Activated CD4-positive, alpha-beta T cell treated with anti-CD3 and anti-CD28 coated beads, Interleukin-2, Interleukin-4, amounts not matched to agents 100 ng/mL and 50 ng/mL, durations not matched to agents 16 hours and 8 hours (primary cell): ENCODE measurements around the gene DVL2.

Experiments
- DNase-seq: peaks from one replicate; pipeline ENCODE4 v3.0.0-alpha.2; 2020; ENCODE audit warnings: low spot score

DVL2 gene

DNA sequence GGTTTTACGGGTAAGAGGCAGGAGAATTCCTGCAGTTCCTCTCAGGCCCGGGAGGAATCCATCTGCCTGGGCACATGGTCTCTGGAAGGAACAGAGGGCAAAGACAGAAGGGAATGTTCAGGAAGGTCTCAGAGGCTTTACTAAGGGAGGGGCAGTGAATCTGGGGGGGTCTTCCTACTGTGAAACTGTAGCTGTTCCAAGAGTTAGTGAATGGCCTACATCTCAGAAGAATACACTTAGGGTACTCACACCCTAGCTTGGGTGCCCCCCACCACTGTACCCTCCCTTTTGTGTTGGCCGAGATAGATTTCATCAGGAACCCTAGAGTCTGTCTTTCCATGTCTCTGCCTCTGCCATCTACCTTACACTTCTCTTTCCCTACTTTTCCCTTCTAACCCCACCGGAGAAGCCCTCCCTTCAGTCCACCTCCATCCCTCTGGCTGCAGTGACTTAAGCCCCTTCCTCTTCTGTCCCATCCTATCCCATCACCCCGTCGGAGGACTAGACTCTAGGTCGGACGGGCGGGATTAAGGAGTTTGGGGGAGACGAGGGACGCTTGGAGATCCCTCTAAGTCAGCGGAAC is 15.0 kb downstream of the DVL2 start:
- no peak for DNase-seq

DNA sequence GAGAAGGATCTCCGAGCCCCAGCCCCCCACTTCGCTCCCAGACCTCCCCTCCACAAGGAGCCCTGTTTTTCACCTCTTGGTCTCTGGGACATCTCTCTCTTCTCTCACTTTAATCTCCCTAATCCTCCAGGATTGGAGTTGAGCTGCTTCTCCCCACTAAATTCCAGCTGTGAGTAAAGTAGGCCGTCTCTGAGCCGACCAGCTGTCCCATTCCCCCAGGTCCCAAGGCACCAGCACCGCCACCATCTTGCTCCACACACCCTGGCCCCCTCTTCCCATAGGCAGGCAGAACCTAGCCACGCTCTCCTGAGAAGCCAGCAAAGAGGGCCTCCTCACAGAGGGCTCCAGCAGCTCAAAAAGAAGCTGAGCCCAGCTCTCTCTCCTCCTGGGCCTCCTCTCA is 15.6 kb downstream of the DVL2 start:
- no peak for DNase-seq

DNA sequence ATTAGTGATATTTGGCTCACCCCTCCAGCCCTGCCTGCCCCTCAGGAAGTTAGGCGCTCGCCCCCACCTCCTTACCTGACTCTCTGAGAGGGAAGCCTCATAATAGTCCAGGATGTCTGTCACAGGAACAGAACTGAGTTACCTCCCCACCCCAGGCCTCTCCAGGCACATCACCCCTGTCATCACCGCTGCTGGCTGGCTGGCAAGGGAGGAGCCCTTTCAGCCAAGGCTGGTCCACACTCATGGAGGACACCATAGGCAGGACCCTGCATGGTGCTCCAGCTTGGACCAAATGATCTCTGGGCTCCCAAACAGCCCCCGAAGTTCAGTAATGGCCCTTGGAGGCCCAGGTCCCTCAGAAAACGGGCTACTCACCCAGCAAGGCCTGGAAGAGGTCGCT is 16.2 kb downstream of the DVL2 start:
- no peak for DNase-seq

DNA sequence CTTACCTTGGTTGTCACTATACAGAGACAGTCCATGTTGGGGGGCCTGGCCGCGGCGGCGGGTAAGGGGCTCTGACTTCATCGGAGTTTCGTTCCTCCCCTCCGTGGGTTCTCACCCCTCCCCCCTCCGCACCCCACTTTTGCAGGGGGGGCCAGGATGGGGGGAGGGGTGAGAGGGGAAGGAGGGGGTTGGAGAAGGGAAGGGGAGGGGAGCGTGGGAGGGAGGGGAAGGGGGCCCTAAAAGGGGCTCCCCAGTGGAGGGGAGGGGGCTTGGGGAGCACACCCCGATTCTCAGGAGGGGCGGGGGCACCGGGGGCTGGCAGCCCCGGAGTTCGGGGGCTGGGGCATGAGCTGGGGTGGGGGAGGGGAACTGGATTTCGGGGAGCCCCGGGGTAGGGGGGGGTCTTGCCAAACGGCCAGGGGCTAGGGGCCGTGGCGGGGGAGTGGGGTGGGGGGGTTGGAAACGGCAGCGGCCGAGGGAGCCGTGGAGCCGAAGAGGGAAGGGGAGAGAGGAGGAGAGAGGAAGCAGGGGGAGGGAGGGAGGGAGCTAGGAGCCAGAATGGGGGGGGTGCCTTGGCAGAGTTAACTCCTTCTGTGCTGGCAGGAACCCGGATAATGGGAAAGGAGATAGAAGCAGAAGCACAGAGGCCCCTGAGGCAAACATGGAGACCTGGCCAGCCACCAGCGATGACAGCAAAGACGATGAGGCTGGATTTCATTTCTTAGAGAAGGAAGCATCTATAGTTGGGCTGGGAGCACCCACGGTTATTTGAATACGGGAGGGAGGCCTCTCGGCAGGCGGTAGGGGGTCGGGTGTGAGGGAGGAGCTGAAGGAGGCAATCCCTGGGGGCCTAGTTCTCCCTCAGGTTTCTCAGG is 17.0 kb downstream of the DVL2 start:
- no peak for DNase-seq

DNA sequence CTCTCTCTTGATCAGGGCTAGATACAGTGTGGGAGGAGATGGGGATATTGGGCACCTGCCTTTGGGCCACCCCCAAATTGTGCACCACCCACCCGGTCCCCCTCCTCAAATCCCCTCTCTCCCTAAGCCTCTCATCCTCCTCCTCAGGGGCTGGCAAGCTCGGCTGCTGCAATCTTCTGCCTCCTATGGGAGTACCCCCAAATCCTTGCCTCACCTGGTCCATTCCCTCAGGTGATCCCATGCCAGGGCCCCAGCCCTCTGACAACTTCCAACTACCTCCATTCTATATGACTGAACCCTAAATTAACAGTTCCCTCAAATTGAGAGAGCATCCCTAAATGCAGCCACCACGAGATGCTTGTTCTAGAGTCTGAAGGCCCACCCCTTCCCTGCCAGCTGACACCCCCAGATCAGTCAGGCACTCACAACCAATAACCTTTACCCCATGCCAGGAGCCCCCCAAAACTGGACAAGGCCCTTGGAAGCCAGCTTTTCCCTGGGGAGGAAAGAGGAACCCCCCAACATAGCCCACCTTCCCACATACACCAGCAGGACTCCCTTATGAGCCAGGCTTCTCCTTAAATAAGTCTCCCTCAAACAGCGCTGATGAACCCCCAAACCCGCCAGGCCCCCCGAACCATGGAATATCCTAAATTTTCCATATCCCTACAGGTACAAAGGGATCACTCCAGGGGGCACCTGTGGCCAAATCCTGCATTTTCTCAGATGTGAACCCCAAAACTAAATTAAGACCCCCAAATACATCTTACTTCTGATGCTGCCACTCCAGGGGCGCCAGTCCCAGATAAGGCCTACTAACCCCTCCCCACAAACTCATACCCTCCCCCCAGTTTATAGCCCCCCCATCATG is 17.8 kb downstream of the DVL2 start:
- DNase-seq: no peak

DNA sequence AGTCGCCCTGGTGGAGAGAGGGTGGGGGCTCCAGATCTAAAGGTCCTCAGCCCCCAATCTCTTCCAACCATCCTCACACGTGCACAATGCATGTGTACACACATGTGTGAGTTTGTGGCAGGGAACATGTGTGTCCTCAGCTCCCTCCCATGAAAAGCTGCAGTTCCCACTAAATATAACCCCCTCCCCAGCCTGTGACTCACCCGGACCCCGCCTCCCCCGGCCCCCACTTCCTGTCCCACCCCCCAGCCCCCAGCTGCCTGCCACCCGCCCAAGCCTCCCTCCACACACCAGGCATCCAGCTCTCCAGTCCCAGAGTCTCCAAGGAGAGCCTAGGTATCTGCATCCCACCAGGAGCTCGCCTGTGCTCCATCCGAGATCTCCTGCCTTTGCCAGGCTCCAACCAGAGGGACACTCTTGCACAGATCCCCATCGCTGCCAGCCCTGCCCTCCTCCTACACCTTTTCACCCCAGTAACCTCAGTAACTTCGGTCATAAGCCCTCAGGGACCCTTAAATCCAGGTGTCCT is 18.6 kb downstream of the DVL2 start:
- no peak for DNase-seq

DNA sequence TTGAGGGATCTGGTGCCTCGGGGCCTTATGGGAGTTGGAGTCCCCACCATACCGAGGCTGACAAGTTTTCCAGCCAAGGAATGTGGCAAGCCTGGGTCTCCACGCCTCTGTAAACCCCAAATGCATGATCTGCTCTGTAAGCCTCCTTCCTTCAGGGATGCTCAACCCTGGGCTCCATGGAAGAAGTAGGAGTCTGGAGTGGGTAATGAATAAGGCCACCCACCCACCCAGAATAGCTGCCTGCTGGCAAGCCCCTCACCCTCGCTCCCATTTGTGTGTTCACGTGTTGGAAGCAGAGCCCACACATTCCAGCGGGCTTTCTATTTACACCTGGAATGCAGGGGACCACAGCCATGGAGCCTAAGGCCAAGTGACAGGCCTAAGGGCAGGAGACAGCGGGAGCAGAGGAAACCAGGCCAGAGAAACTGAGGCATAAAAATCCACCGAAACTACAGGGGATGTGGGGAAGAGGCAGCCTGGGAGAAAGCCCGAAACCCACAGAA is 19.1 kb downstream of the DVL2 start:
- no peak for DNase-seq

DNA sequence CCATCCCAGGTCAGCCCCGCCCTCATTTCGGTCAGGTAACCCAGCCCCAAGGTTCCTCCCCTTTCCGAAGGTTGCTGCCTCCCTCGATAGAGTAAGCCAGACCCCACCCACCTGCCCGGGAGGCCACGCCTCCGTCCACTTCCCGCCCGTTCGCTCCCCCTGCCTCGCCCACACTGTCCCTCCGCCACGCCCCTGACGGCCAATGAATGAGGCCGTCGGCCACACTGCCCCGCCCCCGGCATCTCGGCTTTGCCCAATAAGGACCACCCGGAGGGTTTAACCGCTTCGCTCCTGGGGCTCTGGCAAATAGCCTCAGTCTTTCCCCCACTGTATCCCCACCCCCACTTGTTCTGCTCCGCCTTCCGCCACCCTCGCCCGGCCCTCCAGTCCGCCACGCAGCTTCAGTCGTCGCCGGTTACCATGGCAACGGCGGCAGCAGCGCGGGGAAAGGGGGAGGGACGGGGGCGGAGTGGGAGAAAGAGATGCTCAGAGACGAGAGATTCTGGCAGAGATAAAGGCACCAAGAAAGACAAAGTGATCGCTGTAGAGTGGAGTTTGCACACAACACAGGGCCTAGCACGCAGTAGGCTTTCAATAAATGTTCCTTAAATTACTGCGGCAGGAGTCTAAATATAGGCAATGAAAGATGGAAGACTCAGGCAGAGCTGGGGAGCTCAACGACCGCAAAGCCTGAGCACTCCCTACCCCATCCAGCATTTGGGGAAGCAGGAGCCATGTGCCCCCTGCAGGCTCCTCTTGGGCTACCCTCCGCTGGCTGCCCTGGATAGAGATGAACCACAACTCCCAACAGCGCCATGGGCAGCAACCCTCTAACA is 19.8 kb downstream of the DVL2 start:
- peak; percentile 99 for DNase-seq

DNA sequence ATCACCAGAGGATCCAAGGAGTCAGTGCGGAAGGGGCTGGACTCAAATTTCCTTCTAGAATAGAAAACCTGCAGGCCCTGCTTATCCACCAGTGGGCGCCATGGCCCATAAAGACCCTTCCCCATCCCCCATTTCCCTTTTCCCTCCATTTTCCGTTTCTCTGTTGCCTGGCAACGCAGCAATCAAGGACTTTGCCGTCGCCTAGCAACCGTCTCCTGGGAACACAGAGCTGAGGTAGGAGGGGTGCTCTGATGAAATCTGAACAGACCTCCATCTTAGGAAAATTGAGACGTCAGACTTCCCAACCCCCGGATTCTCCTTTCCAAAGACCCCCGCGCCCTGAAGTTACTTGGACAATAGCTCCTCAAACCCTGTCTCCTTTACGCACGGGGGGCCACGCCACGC is 20.4 kb downstream of the DVL2 start:
- peak; percentile 50 for DNase-seq

DNA sequence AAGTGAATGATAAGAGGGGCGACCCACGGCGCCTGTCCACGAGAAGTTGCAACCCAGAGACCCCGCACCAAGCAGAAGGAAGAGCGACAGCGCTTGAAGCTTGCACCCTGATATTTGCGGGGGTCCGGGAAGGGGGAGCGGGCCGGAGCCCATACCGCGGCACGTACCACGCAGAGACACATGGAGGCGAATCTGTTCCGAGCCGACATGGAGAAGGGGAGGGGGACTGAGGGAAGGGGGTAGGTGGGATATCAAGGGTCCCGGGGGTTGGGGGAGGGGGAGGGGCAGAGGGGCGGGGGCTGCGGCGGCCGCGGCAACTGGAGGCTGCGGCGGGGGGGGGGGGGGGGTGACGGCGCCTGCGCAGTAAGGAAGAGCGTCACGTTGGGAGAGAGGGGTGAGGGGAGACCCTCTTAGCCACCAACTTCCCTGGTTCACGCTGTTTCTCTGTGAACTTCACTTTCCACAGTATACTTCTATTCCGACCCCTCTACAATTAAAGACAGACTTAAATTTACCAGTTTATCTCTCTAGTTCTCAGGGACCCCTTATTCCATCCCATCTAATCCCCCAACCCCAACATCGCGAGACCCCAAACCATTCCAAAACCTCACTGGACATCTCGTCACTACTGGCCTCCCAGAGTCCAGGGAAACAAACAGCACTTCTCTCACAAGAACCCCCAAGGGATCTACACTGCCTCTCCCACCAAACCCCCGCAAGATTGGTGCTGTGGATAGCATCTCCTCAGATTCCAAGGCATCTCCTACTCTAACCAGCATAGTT is 22.6 kb downstream of the DVL2 start:
- no peak for DNase-seq

DNA sequence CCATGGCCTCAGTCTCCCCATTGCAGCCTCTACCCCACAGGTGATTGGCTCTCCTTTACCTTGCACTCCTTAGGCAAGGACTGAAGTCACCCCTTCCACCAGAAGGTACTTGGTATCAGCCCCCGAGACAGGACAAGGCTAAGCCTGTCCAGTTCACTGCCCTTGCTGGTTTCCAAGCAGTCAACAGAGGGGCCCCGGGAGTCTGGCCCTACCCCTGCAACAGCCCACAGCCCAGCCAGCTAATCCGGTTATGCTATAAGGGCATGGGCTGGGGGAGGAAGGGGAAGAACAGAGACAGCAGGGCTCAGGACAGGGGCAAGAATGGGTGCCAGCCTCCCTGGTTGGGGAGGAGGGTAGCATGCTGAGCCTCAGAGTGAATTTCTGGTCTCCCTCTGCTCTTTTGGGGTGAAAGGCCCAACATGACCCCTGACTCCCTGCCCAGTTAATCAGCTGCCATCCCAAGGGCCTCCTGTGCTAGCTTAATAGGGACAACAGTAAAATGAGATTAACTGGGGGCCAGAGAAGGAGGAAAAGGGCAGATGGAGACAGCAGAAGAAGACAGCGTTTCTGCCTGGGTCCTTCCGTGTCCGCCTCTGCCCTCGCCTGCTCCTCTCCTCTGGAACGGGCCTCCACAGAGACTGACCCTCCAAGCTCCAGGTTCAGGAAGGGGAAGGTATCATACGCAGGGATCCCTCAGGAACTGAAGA is 25.4 kb downstream of the DVL2 start:
- no peak for DNase-seq

DNA sequence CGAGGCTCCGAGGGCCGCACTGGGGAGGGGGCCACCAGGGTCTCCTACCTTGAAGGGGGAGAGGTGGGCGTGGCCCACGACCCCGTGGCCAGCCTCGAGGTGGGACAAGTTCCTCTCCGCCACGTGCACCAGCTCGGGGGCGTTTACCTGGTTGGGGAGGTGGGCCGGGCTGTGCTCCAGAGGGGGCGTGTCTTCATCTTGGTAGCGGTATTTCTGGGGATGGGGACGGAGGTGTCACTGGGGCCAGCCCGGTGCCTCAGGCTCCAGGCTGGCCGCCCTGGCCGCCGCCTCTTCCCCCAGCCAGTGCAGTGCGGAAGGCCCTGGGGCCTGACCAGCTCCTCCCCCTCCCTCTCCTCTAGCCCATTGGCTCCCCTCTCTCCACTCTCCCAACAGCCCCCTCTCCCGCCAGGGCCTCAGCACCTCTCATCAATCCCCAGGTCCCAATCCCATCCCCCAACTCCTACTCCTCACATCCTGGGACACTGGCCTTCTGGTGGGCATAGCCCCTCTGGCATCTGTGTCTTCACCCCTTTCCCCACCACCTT is 26.2 kb downstream of the DVL2 start:
- no peak for DNase-seq

DNA sequence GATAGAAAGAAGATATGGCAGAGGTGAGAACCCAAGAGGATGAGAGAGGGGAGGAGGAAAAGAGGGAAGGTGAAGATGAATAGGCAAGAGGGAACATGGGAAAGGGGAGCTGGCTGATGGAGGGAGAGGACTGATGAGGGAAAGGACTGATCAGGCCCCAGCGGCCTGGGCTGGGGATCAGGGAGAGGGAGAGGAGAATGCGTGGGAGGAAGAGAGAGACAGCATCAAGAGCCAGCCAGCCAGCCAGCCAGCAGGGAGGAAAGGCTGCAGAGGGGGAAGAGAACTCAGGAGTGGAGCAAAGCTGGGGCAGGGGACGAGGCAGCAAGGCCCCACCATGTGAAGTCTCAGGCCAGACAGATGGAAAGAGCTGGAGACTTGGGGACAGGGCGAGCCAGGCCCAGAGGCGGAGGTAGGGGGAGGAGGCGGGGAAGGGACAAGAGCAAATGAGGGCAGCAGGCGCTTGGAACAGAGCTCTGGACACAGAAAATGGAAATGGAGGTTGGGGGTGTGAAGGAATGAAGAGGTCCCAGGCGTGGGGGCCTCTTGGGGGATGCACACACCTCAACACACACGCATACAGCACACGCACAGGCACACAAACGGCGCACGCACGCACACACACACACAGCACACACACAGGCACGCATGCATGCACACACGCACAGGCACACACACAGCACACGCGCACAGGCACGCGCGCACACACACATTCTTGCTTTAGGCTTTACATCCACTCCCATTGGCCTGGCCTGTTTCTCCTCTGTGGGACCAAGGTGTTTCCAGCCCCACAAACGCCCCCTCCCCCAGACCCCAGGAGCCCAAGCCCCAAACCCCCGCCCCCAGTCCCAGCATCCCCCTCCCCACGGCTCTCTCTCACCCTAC is 27.0 kb downstream of the DVL2 start:
- no peak for DNase-seq

DNA sequence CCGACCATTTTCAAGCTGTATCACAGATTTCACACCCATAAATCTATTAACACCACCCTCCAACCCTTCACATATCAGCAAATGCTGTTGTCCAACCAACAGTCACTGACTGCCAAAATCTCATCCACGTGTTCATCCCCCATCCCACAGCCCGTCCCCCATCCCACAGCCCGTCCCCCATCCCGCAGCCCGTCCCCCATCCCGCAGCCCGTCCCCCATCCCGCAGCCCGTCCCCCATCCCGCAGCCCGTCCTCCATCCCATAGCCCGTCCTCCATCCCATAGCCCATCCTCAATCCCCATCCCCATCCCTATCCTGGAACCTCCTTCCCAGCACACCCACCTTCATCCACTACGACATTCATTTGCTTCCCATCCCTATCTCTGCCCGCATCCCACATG is 28.8 kb downstream of the DVL2 start:
- DNase-seq: no peak

DNA sequence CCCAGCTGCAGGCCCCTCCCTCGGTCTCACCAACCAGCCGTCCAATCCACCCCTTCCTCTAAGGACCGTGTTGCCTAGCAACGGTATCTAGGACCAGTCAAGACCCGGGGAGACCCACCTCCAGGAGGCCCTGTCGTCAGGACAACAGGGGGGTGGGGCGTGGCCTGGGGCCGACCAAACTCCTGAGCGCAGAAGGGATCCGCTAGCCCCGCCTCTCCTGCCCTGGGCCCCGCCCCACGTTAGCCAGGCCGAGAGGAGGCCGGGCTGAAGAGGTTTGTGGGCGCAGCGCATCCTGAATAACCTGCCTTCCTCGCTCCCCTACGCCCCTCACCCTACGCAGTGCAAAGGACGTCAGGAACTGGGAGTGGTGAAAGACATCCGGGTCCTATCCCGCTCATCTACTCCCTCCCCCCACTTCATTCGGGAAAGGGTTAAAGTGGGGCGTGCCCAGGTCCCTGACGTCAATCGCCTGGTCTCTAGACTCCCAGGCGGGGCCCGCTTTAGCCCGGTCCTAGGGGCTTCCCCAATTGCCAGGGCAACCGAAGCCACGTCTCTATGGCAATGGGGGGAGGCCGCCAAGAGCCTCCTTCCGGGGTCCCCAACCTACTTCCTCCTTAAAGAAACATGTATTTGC is 29.4 kb downstream of the DVL2 start:
- DNase-seq: peak; percentile 91

DNA sequence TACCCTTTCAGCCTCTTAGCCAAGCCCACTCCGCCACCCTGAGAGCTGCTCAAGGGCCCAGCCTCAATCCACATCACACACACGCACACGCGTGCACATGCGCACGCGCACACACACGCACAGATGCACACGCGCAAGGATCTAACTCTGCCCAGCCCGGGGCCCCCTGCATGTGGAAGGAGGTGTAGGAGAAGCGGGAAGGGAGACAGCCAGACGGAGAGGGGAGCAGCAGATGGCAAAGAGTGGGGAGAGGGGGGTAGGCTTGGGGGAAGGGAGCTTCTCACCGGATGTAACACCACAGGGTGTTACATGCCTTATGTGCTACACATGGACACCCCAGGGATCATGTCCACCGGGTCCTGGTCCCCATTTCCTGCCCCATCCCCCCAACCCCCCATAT is 30.0 kb downstream of the DVL2 start:
- DNase-seq: no peak

DNA sequence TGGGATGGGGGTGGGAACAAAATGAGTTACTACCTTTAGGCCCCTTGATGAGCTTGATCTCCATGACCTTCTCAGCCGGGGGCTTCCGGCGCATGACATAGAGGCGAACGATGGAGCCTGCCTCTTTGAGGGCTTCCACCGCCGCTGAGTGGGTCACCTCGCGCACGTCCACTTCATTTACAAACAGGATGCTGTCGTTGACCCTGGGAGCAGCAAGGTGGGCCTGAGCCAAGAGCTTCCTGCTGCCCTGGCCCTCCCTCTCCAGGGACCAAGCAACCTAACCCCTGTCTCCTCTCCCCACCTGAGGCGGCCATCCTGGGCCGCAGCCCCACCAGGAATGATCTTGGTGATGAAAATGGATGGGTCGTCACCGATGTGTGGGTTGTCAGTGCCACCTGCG is 30.9 kb downstream of the DVL2 start:
- DNase-seq: no peak
